Measurements from ENCODE around the gene LYZL4.

DNA sequence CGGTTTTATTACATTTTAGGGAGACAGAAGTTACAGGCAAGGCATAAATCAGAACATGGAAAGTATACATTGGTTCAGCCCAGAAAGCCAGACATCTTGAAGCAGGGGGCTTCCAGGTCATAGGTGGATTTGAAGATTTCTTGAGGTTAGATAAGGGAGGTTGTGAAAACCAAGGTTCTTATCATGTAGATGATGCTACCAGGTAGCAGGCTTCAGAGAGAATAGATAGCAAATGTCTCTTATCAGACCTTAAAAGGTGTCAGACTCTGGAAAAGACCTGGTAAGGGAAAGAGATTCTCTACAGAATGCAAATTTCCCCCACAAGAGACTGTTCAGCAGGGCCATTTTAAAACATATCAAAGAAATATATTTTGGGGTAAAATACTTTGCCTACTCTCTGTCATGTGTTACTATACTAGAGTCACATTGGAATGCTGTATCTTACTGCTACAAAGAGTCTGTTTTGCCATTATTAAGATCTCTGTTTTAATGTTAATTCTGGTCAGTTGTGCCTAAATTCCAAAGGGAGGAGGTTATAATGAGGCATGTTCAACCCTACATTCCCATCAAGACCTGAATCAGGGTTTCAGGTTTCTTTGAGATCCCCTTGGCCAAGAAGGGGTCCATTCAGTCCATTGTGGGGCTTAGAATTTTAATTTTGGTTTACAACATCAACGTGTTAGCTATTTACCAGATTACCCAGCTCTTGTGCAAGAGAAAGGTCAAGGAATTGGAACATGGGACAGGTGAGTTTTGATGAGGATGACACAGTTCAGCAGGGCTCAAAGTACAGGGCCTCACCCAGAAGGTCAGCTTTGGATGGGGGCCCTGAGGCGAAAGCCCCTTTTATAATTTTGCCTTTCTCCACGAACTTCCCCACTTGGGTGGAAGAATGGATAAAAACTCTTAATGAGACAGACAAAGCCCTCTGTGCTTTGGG lies 36.0 kb upstream of the LYZL4 start:
- TF ChIP-seq, protein P1, sequence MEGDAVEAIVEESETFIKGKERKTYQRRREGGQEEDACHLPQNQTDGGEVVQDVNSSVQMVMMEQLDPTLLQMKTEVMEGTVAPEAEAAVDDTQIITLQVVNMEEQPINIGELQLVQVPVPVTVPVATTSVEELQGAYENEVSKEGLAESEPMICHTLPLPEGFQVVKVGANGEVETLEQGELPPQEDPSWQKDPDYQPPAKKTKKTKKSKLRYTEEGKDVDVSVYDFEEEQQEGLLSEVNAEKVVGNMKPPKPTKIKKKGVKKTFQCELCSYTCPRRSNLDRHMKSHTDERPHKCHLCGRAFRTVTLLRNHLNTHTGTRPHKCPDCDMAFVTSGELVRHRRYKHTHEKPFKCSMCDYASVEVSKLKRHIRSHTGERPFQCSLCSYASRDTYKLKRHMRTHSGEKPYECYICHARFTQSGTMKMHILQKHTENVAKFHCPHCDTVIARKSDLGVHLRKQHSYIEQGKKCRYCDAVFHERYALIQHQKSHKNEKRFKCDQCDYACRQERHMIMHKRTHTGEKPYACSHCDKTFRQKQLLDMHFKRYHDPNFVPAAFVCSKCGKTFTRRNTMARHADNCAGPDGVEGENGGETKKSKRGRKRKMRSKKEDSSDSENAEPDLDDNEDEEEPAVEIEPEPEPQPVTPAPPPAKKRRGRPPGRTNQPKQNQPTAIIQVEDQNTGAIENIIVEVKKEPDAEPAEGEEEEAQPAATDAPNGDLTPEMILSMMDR (IDR thresholded peaks at IDR 0.05), result no peak
- TF ChIP-seq POLR2A (IDR thresholded peaks at IDR 0.05) (no peak), POLR2AphosphoS5 (IDR thresholded peaks at IDR 0.05) (no peak), EP300 (IDR thresholded peaks at IDR 0.05) (no peak)
